Astrocyte of the spinal cord (primary cell): Measurements from ENCODE around the gene RBSN.

Experiments used
- DNase-seq: peaks from one replicate; pipeline ENCODE4 v3.0.0; 2011; ENCODE audit warnings: low read depth, low spot score
- H3K4me3 ChIP-seq: 2 replicates; pipeline ENCODE4 v1.5.1; 2011; ENCODE audit warnings: low read depth, mild to moderate bottlenecking, low read length, moderate library complexity
- in situ Hi-C: cut with HindIII; loops from 2 replicates; pipeline ENCODE4 v1.10.0; 2017; ENCODE audit warnings: low sequenced_read_pairs
- TF ChIP-seq, protein P1 (sequence below): IDR thresholded peaks from 2 replicates; pipeline ENCODE4 v1.5.1; 2012; ENCODE audit warnings: low read depth, mild to moderate bottlenecking, low read length, inconsistent platforms

Gene RBSN

DNA sequence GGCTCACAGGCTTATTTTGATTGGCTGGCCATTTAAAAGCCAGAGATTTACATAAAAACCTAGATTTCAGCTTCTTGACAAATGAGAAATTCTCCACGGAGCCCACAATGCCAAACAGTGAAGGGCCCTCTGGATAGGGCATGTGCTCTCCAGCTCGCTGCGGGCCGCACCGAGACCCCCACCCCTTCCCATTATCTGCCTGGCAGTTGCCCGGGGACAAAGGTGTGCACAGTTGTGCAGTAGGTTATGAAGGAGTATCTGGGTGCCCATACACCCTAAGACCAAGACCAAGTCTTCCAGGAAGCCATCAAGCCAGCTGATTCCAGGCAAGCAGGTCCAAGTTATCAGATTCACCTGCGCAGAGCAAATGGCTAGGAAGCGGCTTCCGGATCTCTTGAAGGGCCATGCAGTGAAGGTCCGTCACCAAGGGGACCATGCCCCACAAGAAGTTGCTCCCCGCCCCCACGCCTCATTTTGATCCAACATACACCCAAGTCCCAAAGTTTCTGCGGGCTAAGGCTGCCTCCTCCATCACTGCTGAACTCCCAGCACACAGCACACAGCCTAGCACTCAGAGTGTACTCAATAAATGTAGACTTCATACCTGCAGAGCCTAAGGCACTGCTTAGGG, 35.2 kb downstream of the RBSN start:
- peak overlapping the region; percentile 92 for H3K4me3 ChIP-seq
- no peak for DNase-seq
- TF ChIP-seq, protein P1, sequence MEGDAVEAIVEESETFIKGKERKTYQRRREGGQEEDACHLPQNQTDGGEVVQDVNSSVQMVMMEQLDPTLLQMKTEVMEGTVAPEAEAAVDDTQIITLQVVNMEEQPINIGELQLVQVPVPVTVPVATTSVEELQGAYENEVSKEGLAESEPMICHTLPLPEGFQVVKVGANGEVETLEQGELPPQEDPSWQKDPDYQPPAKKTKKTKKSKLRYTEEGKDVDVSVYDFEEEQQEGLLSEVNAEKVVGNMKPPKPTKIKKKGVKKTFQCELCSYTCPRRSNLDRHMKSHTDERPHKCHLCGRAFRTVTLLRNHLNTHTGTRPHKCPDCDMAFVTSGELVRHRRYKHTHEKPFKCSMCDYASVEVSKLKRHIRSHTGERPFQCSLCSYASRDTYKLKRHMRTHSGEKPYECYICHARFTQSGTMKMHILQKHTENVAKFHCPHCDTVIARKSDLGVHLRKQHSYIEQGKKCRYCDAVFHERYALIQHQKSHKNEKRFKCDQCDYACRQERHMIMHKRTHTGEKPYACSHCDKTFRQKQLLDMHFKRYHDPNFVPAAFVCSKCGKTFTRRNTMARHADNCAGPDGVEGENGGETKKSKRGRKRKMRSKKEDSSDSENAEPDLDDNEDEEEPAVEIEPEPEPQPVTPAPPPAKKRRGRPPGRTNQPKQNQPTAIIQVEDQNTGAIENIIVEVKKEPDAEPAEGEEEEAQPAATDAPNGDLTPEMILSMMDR = no peak
- in situ Hi-C loops = no loop called here

- no peak overlapping the region for H3K4me3 ChIP-seq
- no peak for DNase-seq
- in situ Hi-C loops = no loop called here
- TF ChIP-seq, protein P1 = no peak
Observed at GRCh38 chr3:15063238-15063637, 35.7 kb downstream of the RBSN start.

DNA sequence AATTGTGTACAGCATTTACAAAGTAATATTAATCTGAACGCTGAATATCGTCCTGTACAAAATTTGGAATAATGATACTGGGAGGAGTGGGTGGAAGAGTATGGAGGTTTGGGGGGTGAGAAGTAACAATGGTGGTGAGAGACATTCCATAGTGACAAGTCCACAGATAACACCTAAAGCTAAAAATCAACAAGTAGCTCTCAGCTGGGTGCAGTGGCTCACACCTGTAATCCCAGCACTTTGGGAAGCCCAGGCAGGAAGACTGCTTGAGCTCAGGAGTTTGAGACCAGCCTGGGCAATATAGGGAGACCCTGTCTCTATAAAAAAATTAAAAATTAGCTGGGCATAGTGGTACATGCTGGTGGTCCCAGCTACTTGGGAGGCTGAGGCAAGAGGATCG, 38.9 kb downstream of the RBSN start:
- TF ChIP-seq, protein P1 = no peak
- DNase-seq = no peak
- H3K4me3 ChIP-seq = no peak overlapping the region
- in situ Hi-C loops = no loop called here

DNA sequence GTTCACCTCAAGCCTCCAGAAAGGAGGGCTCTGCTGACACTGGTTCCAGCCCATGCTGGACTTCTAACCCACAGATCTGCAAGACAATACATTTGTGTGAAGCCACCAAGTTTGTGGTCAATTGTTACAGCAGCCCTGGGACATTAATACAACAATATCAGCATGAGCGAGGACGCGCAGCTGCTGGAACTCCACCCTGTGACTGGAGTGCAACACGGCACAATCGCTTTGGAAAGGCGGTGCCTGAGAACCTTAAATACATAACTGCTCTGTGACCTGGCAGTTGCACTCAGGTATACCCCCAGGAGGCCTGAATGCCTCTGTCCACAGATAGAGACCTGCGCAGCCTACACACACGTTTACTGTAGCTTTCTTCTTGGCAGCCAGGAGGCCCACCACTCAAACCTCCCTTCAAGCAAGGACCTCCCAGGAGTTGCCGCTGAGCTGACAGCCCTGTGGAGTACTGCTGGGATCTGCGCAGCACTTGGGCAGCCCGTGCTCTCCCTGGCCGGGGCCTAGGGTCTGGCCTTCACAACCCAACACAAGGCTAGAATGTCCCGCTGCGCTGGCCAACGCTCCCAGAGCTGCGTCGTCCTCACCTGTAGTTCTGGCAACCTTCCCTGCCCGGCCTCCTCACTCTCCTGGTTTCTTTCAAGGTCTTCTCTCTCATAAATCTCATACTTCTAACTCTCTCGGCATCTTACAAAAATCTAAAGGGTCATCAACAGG, 42.1 kb downstream of the RBSN start:
- H3K4me3 ChIP-seq = no peak overlapping the region
- TF ChIP-seq, protein P1 = no peak
- in situ Hi-C loops = no loop called here
- no peak for DNase-seq

- in situ Hi-C loops = no loop called here
Observed at GRCh38 chr3:15055019-15055557, 43.9 kb downstream of the RBSN start.

GRCh38 chr3:15053541-15053940, 45.4 kb downstream of the RBSN start:
- TF ChIP-seq, protein P1 = no peak
- no peak overlapping the region for H3K4me3 ChIP-seq
- no peak for DNase-seq
- in situ Hi-C loops = no loop called here

More at GRCh38 chr3:15055019-15055557, 43.9 kb downstream of the RBSN start:
- DNase-seq = peak; percentile 32
- no peak overlapping the region for H3K4me3 ChIP-seq
- TF ChIP-seq, protein P1 = no peak
